GM12891 (cell line): ENCODE results near the gene PPP1R10.

Experiments
- PAX5 ChIP-seq: IDR thresholded peaks from 2 replicates; pipeline ENCODE4 v1.6.1; 2011; ENCODE audit warnings: low read length, moderate library complexity, mild to moderate bottlenecking; ENCODE audit not compliant: insufficient read depth, severe bottlenecking
- POLR2A ChIP-seq: IDR thresholded peaks from 2 replicates; pipeline ENCODE4 v1.6.1; 2011; ENCODE audit warnings: low read depth, low read length, control low read depth
- POLR2AphosphoS5 ChIP-seq: IDR thresholded peaks from 2 replicates; pipeline ENCODE4 v1.6.1; 2011; ENCODE audit warnings: low read depth, low read length, control low read depth
- TAF1 ChIP-seq: IDR thresholded peaks from 2 replicates; pipeline ENCODE4 v1.6.1; 2011; ENCODE audit warnings: low read depth, low read length, control low read depth

- TF ChIP-seq TAF1 (peak; percentile 56), POLR2AphosphoS5 (no peak), POLR2A (peak; percentile 59; the same call in 1 of the 2 replicates), PAX5 (no peak)
Observed at GRCh38 chr6:30556066-30556905, 60.8 kb downstream of the PPP1R10 start, which contains the start of gene GNL1.
